ENCODE results near the gene MT1X. TPM values are rescaled to one million over a fixed set of nuclear protein-coding genes. Genes with fewer than 3 reads are reported as not detected.

Gene MT1X
- total and polyA plus RNA-seq, 2 donors from 2014 or later, result 223 to 476 TPM

DNA sequence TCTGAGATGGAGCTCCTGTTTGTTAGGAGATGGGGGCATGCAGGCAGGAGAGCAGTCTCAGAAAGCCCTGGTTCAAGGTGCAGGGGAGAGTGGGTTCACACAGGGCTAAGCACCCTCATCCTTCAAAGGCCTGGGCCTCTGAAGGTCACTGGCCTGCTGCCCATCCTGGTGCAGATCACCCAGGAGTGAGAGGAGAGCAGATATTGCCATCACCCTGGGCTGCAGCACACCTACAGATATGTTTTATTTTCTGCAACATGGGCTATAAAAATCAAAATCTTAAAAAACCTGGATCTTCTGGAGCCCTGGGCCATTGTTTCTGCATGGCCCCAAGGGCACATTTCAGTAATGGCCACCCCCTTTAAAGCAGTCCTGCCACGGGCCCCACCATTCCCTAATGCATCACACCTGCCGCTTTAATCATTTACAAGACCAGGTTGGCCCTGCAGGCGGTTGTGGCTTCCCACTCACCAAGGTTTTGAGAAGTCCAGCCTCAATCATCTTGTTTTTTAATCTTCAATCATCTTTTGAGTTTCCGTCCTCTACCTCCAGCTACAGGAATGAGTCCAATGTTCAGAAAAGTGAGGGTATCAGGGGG is 27.3 kb downstream of the MT1X start:
- no peak for DNase-seq
- FAIRE-seq, result no peak
- no peak overlapping the region for H3K4me3 ChIP-seq (ENCODE audit: low read length in 3 of 3)
- H3K27me3 ChIP-seq (ENCODE audit: control insufficient read depth, insufficient read depth, low read length), result no peaks in the 10 kb centered on the region
- no peaks in the 10 kb centered on the region for H3K9me3 ChIP-seq (ENCODE audit: control insufficient read depth in 2 of 3, insufficient read depth in 1 of 3, low read length in 3 of 3)
- TF ChIP-seq, protein P1, sequence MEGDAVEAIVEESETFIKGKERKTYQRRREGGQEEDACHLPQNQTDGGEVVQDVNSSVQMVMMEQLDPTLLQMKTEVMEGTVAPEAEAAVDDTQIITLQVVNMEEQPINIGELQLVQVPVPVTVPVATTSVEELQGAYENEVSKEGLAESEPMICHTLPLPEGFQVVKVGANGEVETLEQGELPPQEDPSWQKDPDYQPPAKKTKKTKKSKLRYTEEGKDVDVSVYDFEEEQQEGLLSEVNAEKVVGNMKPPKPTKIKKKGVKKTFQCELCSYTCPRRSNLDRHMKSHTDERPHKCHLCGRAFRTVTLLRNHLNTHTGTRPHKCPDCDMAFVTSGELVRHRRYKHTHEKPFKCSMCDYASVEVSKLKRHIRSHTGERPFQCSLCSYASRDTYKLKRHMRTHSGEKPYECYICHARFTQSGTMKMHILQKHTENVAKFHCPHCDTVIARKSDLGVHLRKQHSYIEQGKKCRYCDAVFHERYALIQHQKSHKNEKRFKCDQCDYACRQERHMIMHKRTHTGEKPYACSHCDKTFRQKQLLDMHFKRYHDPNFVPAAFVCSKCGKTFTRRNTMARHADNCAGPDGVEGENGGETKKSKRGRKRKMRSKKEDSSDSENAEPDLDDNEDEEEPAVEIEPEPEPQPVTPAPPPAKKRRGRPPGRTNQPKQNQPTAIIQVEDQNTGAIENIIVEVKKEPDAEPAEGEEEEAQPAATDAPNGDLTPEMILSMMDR (IDR thresholded peaks at IDR 0.05; ENCODE audit: borderline replicate concordance, extremely low read depth, insufficient read depth), result no peak
- H3K36me3 ChIP-seq (ENCODE audit: control insufficient read depth in 2 of 3, insufficient read depth in 3 of 3, low read length in 3 of 3), result no peaks in the 10 kb centered on the region
- no peaks in the 10 kb centered on the region for H3K4me1 ChIP-seq (ENCODE audit: control insufficient read depth in 2 of 3, insufficient read depth in 2 of 3, low read depth in 1 of 3, low read length in 3 of 3)
- H3K9ac ChIP-seq (ENCODE audit: low read length in 3 of 3), result no peak overlapping the region
- intact Hi-C loops (cut with DNase I), result no loop called here
- H3K27ac ChIP-seq (ENCODE audit: low read depth in 2 of 2, low read length in 2 of 2), result no peak overlapping the region

DNA sequence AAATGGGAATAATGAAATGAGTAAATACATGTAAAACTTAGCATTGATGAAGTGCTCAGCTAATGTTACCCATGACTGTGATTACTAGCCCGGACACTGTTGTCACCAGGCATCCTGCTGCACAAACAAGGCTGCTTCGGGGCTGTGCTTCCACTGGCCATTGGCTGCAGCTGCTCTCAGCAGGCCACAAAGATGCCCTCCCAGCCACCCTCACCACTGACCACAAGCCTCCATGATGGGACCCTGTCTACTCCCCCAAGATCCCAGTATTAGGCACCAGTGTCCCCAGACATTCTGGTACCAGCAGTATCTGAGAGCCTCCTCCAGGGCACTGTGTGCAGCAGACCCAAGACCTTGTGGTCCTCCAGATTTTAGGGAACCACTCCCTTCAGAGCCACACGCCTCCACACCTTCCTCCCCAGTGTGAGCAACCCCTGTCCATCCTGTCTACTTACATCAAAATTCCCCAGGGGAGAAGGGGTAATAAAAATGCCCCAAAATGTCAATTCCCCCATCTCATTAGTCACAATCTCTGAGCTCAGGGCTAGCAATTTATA is 28.0 kb downstream of the MT1X start:
- FAIRE-seq (no peak), DNase-seq (no peak)
- Histone ChIP-seq H3K27me3 (ENCODE audit: control insufficient read depth, insufficient read depth, low read length) (no peaks in the 10 kb centered on the region), H3K4me1 (ENCODE audit: control insufficient read depth in 2 of 3, insufficient read depth in 2 of 3, low read depth in 1 of 3, low read length in 3 of 3) (no peaks in the 10 kb centered on the region), H3K27ac (ENCODE audit: low read depth in 2 of 2, low read length in 2 of 2) (no peak overlapping the region), H3K9ac (ENCODE audit: low read length in 3 of 3) (no peak overlapping the region), H3K9me3 (ENCODE audit: control insufficient read depth in 2 of 3, insufficient read depth in 1 of 3, low read length in 3 of 3) (no peaks in the 10 kb centered on the region), H3K36me3 (ENCODE audit: control insufficient read depth in 2 of 3, insufficient read depth in 3 of 3, low read length in 3 of 3) (no peaks in the 10 kb centered on the region), H3K4me3 (ENCODE audit: low read length in 3 of 3) (no peak overlapping the region)
- TF ChIP-seq, protein P1 (IDR thresholded peaks at IDR 0.05; ENCODE audit: borderline replicate concordance, extremely low read depth, insufficient read depth), result no peak
- intact Hi-C loops (cut with DNase I), result no loop called here

DNA sequence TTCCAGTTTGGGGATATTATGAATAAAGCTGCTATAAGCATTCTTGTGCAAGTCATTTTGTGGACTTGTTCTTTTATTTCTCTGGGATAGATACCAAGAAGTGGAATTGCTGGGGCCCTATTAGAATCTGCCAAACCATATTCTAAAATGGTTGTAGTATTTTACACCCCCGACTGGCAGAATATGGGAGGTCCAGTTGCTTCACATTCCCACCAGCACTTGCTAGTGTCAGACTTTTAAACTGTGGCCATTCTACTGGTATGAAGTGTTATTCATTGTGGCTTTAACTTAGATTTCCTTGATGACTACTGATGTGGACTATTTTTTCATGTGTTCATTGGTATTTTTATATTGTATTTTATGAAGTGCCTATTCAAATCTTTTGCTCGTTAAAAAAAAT is 29.6 kb downstream of the MT1X start:
- H3K27me3 ChIP-seq (ENCODE audit: control insufficient read depth, insufficient read depth, low read length), result no peaks in the 10 kb centered on the region
- TF ChIP-seq, protein P1 (IDR thresholded peaks at IDR 0.05; ENCODE audit: borderline replicate concordance, extremely low read depth, insufficient read depth), result no peak

More for the DNA sequence above, 29.6 kb downstream of the MT1X start:
- Histone ChIP-seq H3K4me1 (ENCODE audit: control insufficient read depth in 2 of 3, insufficient read depth in 2 of 3, low read depth in 1 of 3, low read length in 3 of 3) (no peaks in the 10 kb centered on the region), H3K36me3 (ENCODE audit: control insufficient read depth in 2 of 3, insufficient read depth in 3 of 3, low read length in 3 of 3) (no peaks in the 10 kb centered on the region), H3K27ac (ENCODE audit: low read depth in 2 of 2, low read length in 2 of 2) (no peak overlapping the region), H3K9ac (ENCODE audit: low read length in 3 of 3) (no peak overlapping the region), H3K9me3 (ENCODE audit: control insufficient read depth in 2 of 3, insufficient read depth in 1 of 3, low read length in 3 of 3) (no peaks in the 10 kb centered on the region), H3K4me3 (ENCODE audit: low read length in 3 of 3) (no peak overlapping the region)
- DNase-seq, result no peak
- intact Hi-C loops (cut with DNase I), result no loop called here
- FAIRE-seq, result no peak

Measured in kidney (tissue), 14 donors.